ENCODE data around the gene COL13A1. TPM values are rescaled to one million over a fixed set of nuclear protein-coding genes. Genes with fewer than 3 reads are reported as not detected.

The COL13A1 gene
- total and polyA plus RNA-seq, 7 experiments from 2014 or later, result 0.88 TPM; not detected in 6

DNA sequence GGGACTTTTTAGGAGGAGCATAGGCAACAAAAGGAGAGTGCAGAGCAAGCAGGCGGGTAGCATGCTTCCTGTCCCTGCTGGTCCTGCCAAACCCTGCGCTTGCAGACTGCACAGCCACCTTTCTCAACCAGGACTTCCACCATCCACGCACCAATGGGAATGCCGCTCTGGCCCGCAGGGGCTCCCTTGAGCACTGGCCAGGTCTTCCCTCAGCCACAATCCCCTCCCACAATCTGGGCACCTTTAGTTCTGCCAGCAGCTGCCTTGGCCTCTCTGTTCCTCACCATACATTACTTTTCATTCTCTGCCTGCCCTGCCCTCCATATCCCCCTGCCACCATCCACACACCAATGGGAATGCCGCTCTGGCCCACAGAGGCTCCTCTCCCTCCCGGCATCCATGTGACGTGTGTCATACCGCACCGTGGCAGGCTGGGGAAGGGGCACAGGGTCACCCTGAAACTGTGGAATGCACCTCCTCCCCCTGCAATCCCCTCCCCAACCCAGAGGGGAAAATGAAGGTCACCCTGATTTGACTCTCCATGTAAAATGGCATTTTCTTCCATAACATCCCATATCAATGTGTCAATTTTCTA is 153.6 kb downstream of the COL13A1 start:
- no peak overlapping the region for H3K27ac Mint-ChIP-seq

DNA sequence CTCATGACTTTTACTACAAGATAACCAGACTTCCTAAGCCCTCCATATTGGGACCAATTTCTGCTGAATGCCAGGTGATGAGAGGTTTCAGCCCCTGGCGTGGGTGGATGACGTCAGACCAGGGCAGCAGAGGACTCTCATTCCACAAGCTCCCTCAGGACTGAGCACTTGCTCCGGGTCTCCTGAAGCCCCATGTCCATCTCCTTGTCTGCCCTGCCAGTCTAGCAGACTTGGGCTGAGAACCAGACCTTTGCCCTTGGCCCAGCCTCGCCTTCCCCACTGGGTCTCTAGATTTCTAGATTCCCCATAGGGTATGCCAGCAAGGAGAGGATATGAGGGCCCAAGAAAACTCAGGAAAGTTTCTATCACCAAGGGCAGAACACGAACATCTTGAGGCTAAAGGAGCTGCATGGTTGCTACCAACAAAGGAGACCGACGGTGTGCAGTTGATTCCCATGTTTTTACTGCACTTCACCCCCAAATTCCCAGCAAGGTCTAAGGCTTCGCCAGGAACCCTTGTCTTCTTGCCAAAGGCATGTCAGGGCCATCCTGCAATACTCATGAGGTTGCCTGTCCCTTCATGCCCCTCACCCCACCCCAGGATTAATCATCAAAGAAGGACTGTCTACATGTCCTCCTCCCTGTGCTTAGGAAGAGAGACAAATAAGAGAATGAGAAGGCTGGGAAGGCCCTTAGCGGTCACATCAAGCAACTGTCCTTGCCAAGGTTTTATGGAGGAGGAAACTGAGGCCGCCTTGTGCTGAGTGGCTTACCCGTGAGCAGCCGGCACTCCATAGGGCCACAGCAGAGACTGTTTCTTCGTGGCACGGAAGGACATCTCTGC is 154.4 kb downstream of the COL13A1 start:
- no peaks in the 10 kb centered on the region for H3K36me3 Mint-ChIP-seq
- Histone ChIP-seq H3K9me3 (ENCODE audit: control insufficient read depth in 2 of 3, low read length in 3 of 3) (no peaks in the 10 kb centered on the region), H3K4me3 (ENCODE audit: low read length) (no peak overlapping the region), H3K27me3 (ENCODE audit: control insufficient read depth in 2 of 2, insufficient read depth in 2 of 2, low read length in 2 of 2) (no peaks in the 10 kb centered on the region), H3K36me3 (ENCODE audit: control insufficient read depth in 2 of 3, insufficient read depth in 3 of 3, low read length in 3 of 3) (no peaks in the 10 kb centered on the region), H3K4me1 (ENCODE audit: control insufficient read depth in 2 of 2, insufficient read depth in 2 of 2, low read length in 2 of 2) (no peaks in the 10 kb centered on the region), H3K27ac (ENCODE audit: low read depth, low read length) (no peak overlapping the region)
- POLR2A ChIA-PET, result no interaction called here
- no peak for DNase-seq
- ATAC-seq, result no peak
- intact Hi-C loops (cut with micrococcal nuclease), result no loop called here
- H3K4me3 Mint-ChIP-seq, result no peak overlapping the region
- no peaks in the 10 kb centered on the region for H3K9me3 Mint-ChIP-seq
- peaks cover 0 to 4% (median 0%) of the 10 kb centered on the region in 7 donors for H3K4me1 Mint-ChIP-seq
- H3K27ac Mint-ChIP-seq, result no peak overlapping the region
- peaks cover 0 to 10% (median 5%) of the 10 kb centered on the region in 5 donors for H3K27me3 Mint-ChIP-seq
- CTCF ChIA-PET, result no interaction called here

More for the DNA sequence above, 153.6 kb downstream of the COL13A1 start:
- H3K27me3 Mint-ChIP-seq, result peaks cover under 1 to 10% (median 5%) of the 10 kb centered on the region in 5 donors
- ChIA-PET CTCF (no interaction called here), POLR2A (no interaction called here)
- Histone ChIP-seq H3K4me1 (ENCODE audit: control insufficient read depth in 2 of 2, insufficient read depth in 2 of 2, low read length in 2 of 2) (no peaks in the 10 kb centered on the region), H3K4me3 (ENCODE audit: low read length) (no peak overlapping the region), H3K36me3 (ENCODE audit: control insufficient read depth in 2 of 3, insufficient read depth in 3 of 3, low read length in 3 of 3) (no peaks in the 10 kb centered on the region), H3K9me3 (ENCODE audit: control insufficient read depth in 2 of 3, low read length in 3 of 3) (no peaks in the 10 kb centered on the region), H3K27me3 (ENCODE audit: control insufficient read depth in 2 of 2, insufficient read depth in 2 of 2, low read length in 2 of 2) (no peaks in the 10 kb centered on the region), H3K27ac (ENCODE audit: low read depth, low read length) (no peak overlapping the region)
- H3K36me3 Mint-ChIP-seq, result no peaks in the 10 kb centered on the region
- DNase-seq, result no peak
- H3K4me1 Mint-ChIP-seq, result peaks cover 0 to 4% (median 0%) of the 10 kb centered on the region in 7 donors
- intact Hi-C loops (cut with micrococcal nuclease), result no loop called here
- ATAC-seq, result no peak
- H3K4me3 Mint-ChIP-seq, result peak overlapping the region in 1 of 10 donors; percentile 22
- no peaks in the 10 kb centered on the region for H3K9me3 Mint-ChIP-seq

DNA sequence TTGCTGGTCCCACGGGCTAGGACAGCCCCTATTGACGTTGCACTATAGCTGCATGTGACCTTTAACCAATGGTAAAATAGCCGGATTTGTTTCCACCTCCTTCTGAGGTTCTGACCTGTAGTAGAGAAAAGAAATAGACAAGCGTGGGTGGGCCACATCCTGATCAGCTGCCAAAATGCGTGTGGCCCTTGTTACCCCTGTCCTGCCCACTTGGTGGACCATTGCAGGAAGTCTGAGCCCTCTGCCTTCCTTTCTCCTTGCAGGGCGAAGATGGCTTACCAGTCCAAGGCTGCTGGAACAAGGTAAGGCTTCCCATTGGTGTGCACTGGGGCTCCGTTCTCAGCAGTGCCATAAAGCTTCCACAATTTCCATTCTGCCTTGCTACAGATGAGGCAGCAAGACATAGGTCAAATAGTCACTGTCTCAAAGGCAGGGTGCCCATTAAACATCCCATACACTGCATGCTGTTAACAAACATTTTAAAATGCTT is 155.1 kb downstream of the COL13A1 start:
- no peak overlapping the region for H3K4me3 ChIP-seq (ENCODE audit: low read length)
- H3K27me3 ChIP-seq (ENCODE audit: control insufficient read depth in 2 of 2, insufficient read depth in 2 of 2, low read length in 2 of 2), result no peaks in the 10 kb centered on the region
- DNase-seq, result no peak
- no peak overlapping the region for H3K27ac ChIP-seq (ENCODE audit: low read depth, low read length)
- H3K9me3 ChIP-seq (ENCODE audit: control insufficient read depth in 2 of 3, low read length in 3 of 3), result no peaks in the 10 kb centered on the region
- intact Hi-C loops (cut with micrococcal nuclease), result no loop called here
- ATAC-seq, result no peak
- no peaks in the 10 kb centered on the region for H3K36me3 Mint-ChIP-seq
- no peaks in the 10 kb centered on the region for H3K9me3 Mint-ChIP-seq
- CTCF ChIA-PET, result no interaction called here
- no peak overlapping the region for H3K27ac Mint-ChIP-seq
- peaks cover 0 to 4% (median 0%) of the 10 kb centered on the region in 7 donors for H3K4me1 Mint-ChIP-seq
- H3K4me3 Mint-ChIP-seq, result no peak overlapping the region
- H3K4me1 ChIP-seq (ENCODE audit: control insufficient read depth in 2 of 2, insufficient read depth in 2 of 2, low read length in 2 of 2), result no peaks in the 10 kb centered on the region
- H3K36me3 ChIP-seq (ENCODE audit: control insufficient read depth in 2 of 3, insufficient read depth in 3 of 3, low read length in 3 of 3), result no peaks in the 10 kb centered on the region
- POLR2A ChIA-PET, result no interaction called here
- H3K27me3 Mint-ChIP-seq, result peaks cover 0 to 13% (median 5%) of the 10 kb centered on the region in 5 donors

DNA sequence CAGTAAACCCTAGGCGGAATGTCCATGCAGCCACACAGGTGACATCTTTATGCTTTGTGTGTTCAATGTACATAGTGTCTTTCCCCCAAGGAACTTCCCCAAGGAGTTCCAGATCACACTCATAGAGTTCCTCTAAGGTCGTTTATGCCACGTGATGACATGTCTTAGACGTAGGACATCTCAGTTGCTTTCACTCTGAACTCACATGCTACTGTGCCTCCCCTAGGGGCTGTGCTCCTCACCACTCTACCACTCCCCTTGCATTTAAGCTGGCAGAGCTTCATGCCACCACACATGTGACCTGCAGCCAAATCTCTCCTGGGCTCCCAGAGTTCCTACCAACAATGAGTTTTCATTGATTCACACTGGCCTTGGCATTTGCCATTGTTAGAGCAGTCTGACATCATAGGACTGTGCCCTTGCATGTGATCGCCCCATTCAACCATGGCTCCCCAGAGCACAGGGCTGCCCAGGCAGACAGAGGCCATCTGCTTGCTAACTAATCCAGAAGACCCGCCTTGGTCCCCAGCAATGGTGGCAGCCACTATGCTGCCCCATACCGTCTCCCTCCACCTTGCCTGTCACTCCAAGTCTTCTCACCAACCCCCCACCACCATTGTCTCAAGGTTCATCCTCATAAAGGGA is 155.7 kb downstream of the COL13A1 start:
- H3K36me3 ChIP-seq (ENCODE audit: control insufficient read depth in 2 of 3, insufficient read depth in 3 of 3, low read length in 3 of 3), result no peaks in the 10 kb centered on the region
- no peaks in the 10 kb centered on the region for H3K9me3 ChIP-seq (ENCODE audit: control insufficient read depth in 2 of 3, low read length in 3 of 3)
- POLR2A ChIA-PET, result no interaction called here
- ATAC-seq (no peak), DNase-seq (no peak)
- no peak overlapping the region for H3K27ac ChIP-seq (ENCODE audit: low read depth, low read length)
- H3K27me3 ChIP-seq (ENCODE audit: control insufficient read depth in 2 of 2, insufficient read depth in 2 of 2, low read length in 2 of 2), result no peaks in the 10 kb centered on the region
- no peak overlapping the region for H3K4me3 Mint-ChIP-seq
- H3K4me1 Mint-ChIP-seq, result peaks cover 0 to 4% (median 0%) of the 10 kb centered on the region in 7 donors
- H3K27ac Mint-ChIP-seq, result no peak overlapping the region
- H3K4me1 ChIP-seq (ENCODE audit: control insufficient read depth in 2 of 2, insufficient read depth in 2 of 2, low read length in 2 of 2), result no peaks in the 10 kb centered on the region
- no peaks in the 10 kb centered on the region for H3K36me3 Mint-ChIP-seq
- CTCF ChIA-PET, result interaction anchor here (0.9 kb wide), 1 partner anchor 19 kb away, joined by 3 read pairs; no protein-coding TSS in a partner anchor
- no peak overlapping the region for H3K4me3 ChIP-seq (ENCODE audit: low read length)
- intact Hi-C loops (cut with micrococcal nuclease), result no loop called here
- peaks cover 0 to 14% (median 5%) of the 10 kb centered on the region in 5 donors for H3K27me3 Mint-ChIP-seq
- H3K9me3 Mint-ChIP-seq, result no peaks in the 10 kb centered on the region

DNA sequence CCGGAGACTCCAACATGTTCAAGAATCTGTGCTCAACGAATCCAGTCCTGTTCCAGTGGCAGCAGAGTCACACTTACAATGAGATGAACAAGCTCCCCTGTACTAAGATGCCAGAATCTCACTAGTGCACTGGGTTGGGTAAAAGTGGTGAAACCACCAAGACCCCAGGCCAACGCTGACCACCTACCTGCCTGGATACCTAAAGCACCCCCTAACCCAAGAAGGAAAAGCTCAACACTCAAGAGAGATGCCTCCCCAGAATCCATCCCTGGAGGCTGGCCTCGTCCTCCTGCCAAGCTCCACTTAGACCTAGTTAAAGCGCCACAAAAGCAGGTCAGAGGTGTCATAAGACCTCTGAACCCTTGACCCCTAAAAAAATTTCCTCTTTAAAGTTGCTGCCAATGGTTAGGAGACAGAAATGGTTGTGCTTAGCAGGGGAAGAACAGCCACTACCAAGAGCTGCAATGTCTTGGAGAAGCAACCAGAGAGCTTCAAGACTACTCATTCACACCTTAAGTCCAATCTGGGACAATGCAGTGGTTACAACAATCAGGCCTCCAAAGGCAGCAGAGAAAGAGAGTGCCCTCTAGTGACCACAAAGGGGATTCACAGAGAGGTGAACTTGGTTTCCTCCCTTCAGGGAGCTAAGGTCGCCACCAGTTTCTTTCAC is 156.3 kb downstream of the COL13A1 start:
- peaks cover 0 to 4% (median 0%) of the 10 kb centered on the region in 7 donors for H3K4me1 Mint-ChIP-seq
- POLR2A ChIA-PET, result no interaction called here
- H3K27ac Mint-ChIP-seq, result no peak overlapping the region
- no peak overlapping the region for H3K4me3 Mint-ChIP-seq
- no peaks in the 10 kb centered on the region for H3K9me3 ChIP-seq (ENCODE audit: control insufficient read depth in 2 of 3, low read length in 3 of 3)
- no peak overlapping the region for H3K4me3 ChIP-seq (ENCODE audit: low read length)
- peaks cover 0 to 19% (median 5%) of the 10 kb centered on the region in 5 donors for H3K27me3 Mint-ChIP-seq
- no peaks in the 10 kb centered on the region for H3K36me3 ChIP-seq (ENCODE audit: control insufficient read depth in 2 of 3, insufficient read depth in 3 of 3, low read length in 3 of 3)
- H3K36me3 Mint-ChIP-seq, result no peaks in the 10 kb centered on the region
- intact Hi-C loops (cut with micrococcal nuclease), result no loop called here
- H3K27ac ChIP-seq (ENCODE audit: low read depth, low read length), result no peak overlapping the region
- H3K4me1 ChIP-seq (ENCODE audit: control insufficient read depth in 2 of 2, insufficient read depth in 2 of 2, low read length in 2 of 2), result no peaks in the 10 kb centered on the region
- CTCF ChIA-PET, result interaction anchor here (0.9 to 2.0 kb wide), 2 partner anchors 10 to 19 kb away, joined by 3 to 5 read pairs; no protein-coding TSS in a partner anchor
- no peaks in the 10 kb centered on the region for H3K27me3 ChIP-seq (ENCODE audit: control insufficient read depth in 2 of 2, insufficient read depth in 2 of 2, low read length in 2 of 2)
- DNase-seq, result peak in 6 of 9 donors; percentile 4 to 27 (median 16)
- H3K9me3 Mint-ChIP-seq, result no peaks in the 10 kb centered on the region
- ATAC-seq, result peak; percentile 46

DNA sequence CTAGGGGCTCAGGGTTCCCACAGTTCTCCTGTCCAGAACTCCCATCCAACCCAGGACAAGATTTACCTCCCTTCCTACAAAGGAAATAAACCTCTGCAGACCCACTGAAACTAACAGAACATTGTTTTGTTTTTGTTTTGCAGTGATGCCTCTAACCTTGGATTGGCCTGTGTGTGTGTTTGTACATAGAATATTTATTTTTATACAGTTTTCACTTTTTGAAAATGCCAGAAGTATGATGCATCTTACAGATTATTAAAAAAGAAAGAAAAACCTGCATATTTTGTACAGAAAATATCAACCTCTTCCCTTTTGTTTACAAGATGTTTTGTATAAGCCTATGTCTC is 156.8 kb downstream of the COL13A1 start:
- no peaks in the 10 kb centered on the region for H3K4me1 ChIP-seq (ENCODE audit: control insufficient read depth in 2 of 2, insufficient read depth in 2 of 2, low read length in 2 of 2)
- Mint-ChIP-seq H3K4me3 (no peak overlapping the region), H3K36me3 (no peaks in the 10 kb centered on the region), H3K4me1 (peaks cover 0 to 3% (median 0%) of the 10 kb centered on the region in 7 donors), H3K27me3 (peaks cover 4 to 23% (median 10%) of the 10 kb centered on the region in 5 donors), H3K27ac (no peak overlapping the region), H3K9me3 (no peaks in the 10 kb centered on the region)
- H3K36me3 ChIP-seq (ENCODE audit: control insufficient read depth in 2 of 3, insufficient read depth in 3 of 3, low read length in 3 of 3), result no peaks in the 10 kb centered on the region
- ATAC-seq (no peak), DNase-seq (no peak)
- no peak overlapping the region for H3K4me3 ChIP-seq (ENCODE audit: low read length)
- POLR2A ChIA-PET, result no interaction called here
- H3K27ac ChIP-seq (ENCODE audit: low read depth, low read length), result no peak overlapping the region
- no peaks in the 10 kb centered on the region for H3K9me3 ChIP-seq (ENCODE audit: control insufficient read depth in 2 of 3, low read length in 3 of 3)
- H3K27me3 ChIP-seq (ENCODE audit: control insufficient read depth in 2 of 2, insufficient read depth in 2 of 2, low read length in 2 of 2), result no peaks in the 10 kb centered on the region
- intact Hi-C loops (cut with micrococcal nuclease), result no loop called here
- CTCF ChIA-PET, result interaction anchor here (2.0 kb wide), 1 partner anchor 10 kb away, joined by 5 read pairs; no protein-coding TSS in a partner anchor
